Lower leg skin (tissue), 4 donors: ENCODE results near the gene AOPEP. TPM values are rescaled to one million over a fixed set of nuclear protein-coding genes. Genes with fewer than 3 reads are reported as not detected.

ENCODE experiments used
- DNase-seq, 2 donors: peaks; one replicate each; pipeline ENCODE4 v3.0.0-alpha.2; 2019; ENCODE audit warnings: low spot score in 2 of 2
- H3K4me3 ChIP-seq: fragments of 200-600 bp; sonication (generic); 2 replicates; pipeline ENCODE4 v1.5.1; 2017; ENCODE audit warnings: mild to moderate bottlenecking, low read depth; ENCODE audit not compliant: poor library complexity, severe bottlenecking
- CTCF ChIP-seq, 3 donors: fragments of 450-650 bp; IDR thresholded peaks; one replicate each; pipeline ENCODE4 v1.5.1; 2016; ENCODE audit warnings: antibody characterized with exemption in 3 of 3, mild to moderate bottlenecking in 3 of 3, moderate library complexity in 2 of 3
- POLR2A ChIP-seq, 2 donors: fragments of 450-650 bp; IDR thresholded peaks; one replicate each; pipeline ENCODE4 v1.6.1; 2016 to 2017; ENCODE audit warnings: antibody characterized with exemption in 2 of 2, mild to moderate bottlenecking in 1 of 2, moderate library complexity in 1 of 2
- WGBS, 2 donors: methylation state at CpG; one replicate each; pipeline ENCODE4 v1.1.5; 2018; 5-methylcytosine and 5-hydroxymethylcytosine counted together
- intact Hi-C: fragments of 100-400 bp; cut with DNase I; formaldehyde crosslinking; loops from one replicate; pipeline ENCODE4 v1.15.0; 2023; ENCODE audit warnings: low total_unique reads
- total RNA-seq, 4 donors: library from RNA; depleted of rRNA; stranded (reverse); fragments of >200 nt; gene quantifications; one replicate each; pipeline ENCODE4 v1.1.0, GENCODE V29; 2016

AOPEP gene
- total RNA-seq, 4 donors from 2014 or later = 66.3 to 136 (median 118) TPM

GRCh38 chr9:95063300-95063699, 336.8 kb downstream of the AOPEP start:
- no peak for TF ChIP-seq CTCF (IDR thresholded peaks at IDR 0.05)
- no peak for TF ChIP-seq POLR2A (IDR thresholded peaks at IDR 0.05)
- no peak overlapping the region for H3K4me3 ChIP-seq
- WGBS, 2 donors = 84 to 85% methylated on average over 10 of the region's 10 CpGs
- no peak for DNase-seq
- intact Hi-C loops = no loop called here

GRCh38 chr9:95065224-95065623, 338.7 kb downstream of the AOPEP start:
- no peak for TF ChIP-seq POLR2A (IDR thresholded peaks at IDR 0.05)
- TF ChIP-seq CTCF (IDR thresholded peaks at IDR 0.05) = no peak
- H3K4me3 ChIP-seq = no peak overlapping the region
- DNase-seq = peak in 1 of 2 donors; percentile 11
- intact Hi-C loops = no loop called here
- WGBS, 2 donors = 36 to 47% methylated on average over 11 of the region's 11 CpGs

GRCh38 chr9:95067057-95067456, 340.6 kb downstream of the AOPEP start:
- TF ChIP-seq POLR2A (IDR thresholded peaks at IDR 0.05) = no peak
- no peak for TF ChIP-seq CTCF (IDR thresholded peaks at IDR 0.05)
- no peak overlapping the region for H3K4me3 ChIP-seq
- intact Hi-C loops = no loop called here
- WGBS, 2 donors = 85 to 91% methylated on average over 6 of the region's 6 CpGs
- DNase-seq = peak in 1 of 2 donors; percentile 9

- intact Hi-C loops = no loop called here
- 33 to 46% methylated on average over 2 of the region's 2 CpGs for WGBS, 2 donors
- no peak for DNase-seq
- H3K4me3 ChIP-seq = no peak overlapping the region
- no peak for TF ChIP-seq CTCF (IDR thresholded peaks at IDR 0.05)
- no peak for TF ChIP-seq POLR2A (IDR thresholded peaks at IDR 0.05)
These were observed 341.4 kb downstream of the AOPEP start for GRCh38 chr9:95067897-95068296.

- TF ChIP-seq POLR2A (IDR thresholded peaks at IDR 0.05) = no peak
- no peak for TF ChIP-seq CTCF (IDR thresholded peaks at IDR 0.05)
- WGBS, 2 donors = 57 to 59% methylated on average over 8 of the region's 8 CpGs
- intact Hi-C loops = no loop called here
- peak; percentile 12 to 69 for DNase-seq
- no peak overlapping the region for H3K4me3 ChIP-seq
These were observed 344.1 kb downstream of the AOPEP start for GRCh38 chr9:95070549-95071021.

GRCh38 chr9:95071450-95071849, 345.0 kb downstream of the AOPEP start:
- intact Hi-C loops = no loop called here
- TF ChIP-seq CTCF (IDR thresholded peaks at IDR 0.05) (no peak), POLR2A (IDR thresholded peaks at IDR 0.05) (no peak)
- no peak overlapping the region for H3K4me3 ChIP-seq
- WGBS, 2 donors = 84 to 86% methylated on average over 5 of the region's 5 CpGs
- DNase-seq = peak in 1 of 2 donors; percentile 8
